Measurements from ENCODE around the gene MCC.

The MCC gene

GRCh38 chr5:112973904-112974303, 514.3 kb downstream of the MCC start:
- TF ChIP-seq FOXP2 (optimal IDR thresholded peaks at IDR 0.05; ENCODE audit: borderline replicate concordance, extremely low read depth, extremely low read length, insufficient read depth) (no peak), REST (IDR thresholded peaks at IDR 0.05; ENCODE audit: insufficient read depth in 1 of 2, low read depth in 2 of 2, low read length in 2 of 2) (no peak), SIN3A (IDR thresholded peaks at IDR 0.05; ENCODE audit: borderline replicate concordance, insufficient read depth, low read length) (no peak), POLR2AphosphoS5 (IDR thresholded peaks at IDR 0.05; ENCODE audit: low read depth, low read length) (no peak)

GRCh38 chr5:112973036-112973435, 515.2 kb downstream of the MCC start:
- TF ChIP-seq POLR2AphosphoS5 (IDR thresholded peaks at IDR 0.05; ENCODE audit: low read depth, low read length), result no peak
